Measurements from ENCODE around the gene KRTAP10-1.
"Not testable (repeated sequence)": the region's sequence is repeated elsewhere in the genome, so short reads cannot be mapped to it uniquely, and the experiment has no call there.

KRTAP10-1 gene

DNA sequence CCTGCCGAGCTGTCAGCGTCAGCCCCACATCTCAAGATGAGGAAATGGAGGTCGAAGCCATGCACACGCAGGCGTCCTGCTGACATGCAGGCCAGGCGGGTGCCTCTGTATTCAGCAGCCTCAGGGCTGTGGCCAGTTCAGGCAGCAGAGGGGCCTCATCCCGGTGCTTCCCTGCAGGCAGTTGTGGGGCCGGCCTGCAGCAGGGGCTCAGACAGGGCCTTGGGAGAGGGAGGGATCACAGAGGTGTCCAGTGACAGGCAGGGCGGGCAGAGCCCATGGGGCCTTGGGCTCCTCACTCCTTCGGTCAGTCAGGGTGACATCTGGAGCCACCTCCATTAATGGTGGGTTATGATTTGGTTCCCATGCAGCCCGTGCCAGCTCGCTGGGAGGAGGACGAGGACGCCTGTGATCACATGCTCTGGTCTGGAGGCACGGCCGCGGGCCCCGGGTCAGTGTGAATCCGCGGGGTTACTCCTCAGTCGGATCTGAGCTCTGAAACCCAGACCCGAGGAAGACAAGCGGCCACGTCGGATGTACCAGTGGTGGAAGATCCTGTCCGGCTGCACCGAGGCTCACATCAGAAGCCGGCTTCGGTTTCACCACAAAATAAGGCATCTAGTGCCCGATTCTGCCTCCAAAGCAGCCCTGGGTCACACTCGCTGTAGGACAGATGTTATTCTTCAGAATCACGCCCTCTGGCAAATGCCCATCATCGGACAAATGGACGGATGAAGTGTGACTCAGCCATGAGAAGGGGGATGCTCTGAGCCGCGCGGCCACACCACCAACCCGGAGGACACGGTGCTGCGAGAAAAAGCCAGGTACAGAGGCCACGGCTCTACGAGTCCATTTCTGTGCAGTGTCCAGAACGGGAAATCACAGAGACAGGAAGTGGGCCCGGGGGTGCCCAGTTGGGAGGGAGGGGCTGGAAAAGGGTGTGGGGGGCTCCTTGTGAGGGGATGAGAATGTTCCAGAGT, 33.4 kb downstream of the KRTAP10-1 start:
- H3K4me3 ChIP-seq (ENCODE audit: low read depth, low read length) = no peak overlapping the region
- TF ChIP-seq, protein P1, sequence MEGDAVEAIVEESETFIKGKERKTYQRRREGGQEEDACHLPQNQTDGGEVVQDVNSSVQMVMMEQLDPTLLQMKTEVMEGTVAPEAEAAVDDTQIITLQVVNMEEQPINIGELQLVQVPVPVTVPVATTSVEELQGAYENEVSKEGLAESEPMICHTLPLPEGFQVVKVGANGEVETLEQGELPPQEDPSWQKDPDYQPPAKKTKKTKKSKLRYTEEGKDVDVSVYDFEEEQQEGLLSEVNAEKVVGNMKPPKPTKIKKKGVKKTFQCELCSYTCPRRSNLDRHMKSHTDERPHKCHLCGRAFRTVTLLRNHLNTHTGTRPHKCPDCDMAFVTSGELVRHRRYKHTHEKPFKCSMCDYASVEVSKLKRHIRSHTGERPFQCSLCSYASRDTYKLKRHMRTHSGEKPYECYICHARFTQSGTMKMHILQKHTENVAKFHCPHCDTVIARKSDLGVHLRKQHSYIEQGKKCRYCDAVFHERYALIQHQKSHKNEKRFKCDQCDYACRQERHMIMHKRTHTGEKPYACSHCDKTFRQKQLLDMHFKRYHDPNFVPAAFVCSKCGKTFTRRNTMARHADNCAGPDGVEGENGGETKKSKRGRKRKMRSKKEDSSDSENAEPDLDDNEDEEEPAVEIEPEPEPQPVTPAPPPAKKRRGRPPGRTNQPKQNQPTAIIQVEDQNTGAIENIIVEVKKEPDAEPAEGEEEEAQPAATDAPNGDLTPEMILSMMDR (IDR thresholded peaks at IDR 0.05; ENCODE audit: low read depth, low read length) = no peak

DNA sequence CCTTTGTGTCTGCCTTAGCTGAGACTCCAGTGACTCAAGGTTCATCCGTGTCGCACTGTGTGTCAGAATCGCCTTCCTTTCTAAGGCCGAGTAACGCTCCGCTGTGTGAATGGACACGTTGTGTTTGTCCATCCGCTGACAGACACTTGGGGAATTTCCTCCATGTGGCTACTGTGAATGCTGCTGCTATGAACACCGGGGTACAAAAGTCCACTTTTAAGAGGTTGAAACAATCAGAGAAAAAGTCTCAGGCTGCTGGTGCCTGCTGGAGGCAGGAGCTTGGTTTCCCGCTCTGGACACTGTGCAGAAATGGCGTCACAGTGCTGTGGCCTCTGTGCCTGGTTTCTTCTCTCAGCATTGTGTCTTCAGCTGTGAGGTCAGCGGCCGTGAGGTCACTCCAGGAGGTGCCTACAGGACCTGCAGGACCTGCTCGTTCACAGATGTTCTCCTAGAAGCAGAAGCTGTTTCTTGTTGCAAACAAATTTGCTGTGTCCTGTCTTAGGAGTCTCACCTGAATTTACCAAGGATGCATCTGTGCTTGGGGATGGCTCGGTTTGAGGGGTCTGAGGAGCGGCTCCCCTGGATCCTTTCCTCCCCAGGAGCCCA, 34.2 kb downstream of the KRTAP10-1 start:
- no peak overlapping the region for H3K4me3 ChIP-seq (ENCODE audit: low read depth, low read length)
- TF ChIP-seq, protein P1 (IDR thresholded peaks at IDR 0.05; ENCODE audit: low read depth, low read length) = no peak

DNA sequence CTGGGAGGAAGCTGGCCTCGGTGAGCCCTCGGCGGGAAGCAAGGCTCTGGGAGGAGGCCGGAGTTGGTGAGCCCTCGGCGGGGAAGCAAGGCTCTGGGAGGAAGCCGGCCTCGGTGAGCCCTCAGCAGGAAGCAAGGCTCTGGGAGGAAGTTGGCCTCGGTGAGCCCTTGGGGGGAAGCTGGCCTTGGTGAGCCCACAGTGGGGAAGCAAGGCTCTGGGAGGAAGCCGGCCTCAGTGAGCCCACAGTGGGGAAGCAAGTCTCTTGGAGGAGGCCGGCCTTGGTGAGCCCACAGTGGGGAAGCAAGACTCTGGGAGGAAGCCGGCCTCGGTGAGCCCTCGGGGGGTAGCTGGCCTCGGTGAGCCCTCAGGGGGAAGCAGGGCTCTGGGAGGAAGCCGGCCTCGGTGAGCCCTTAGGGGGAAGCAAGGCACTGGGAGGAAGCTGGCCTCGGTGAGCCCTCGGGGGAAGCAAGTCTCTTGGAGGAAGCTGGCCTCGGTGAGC, 36.0 kb downstream of the KRTAP10-1 start:
- TF ChIP-seq, protein P1 (IDR thresholded peaks at IDR 0.05; ENCODE audit: low read depth, low read length) = no peak
- no peak overlapping the region for H3K4me3 ChIP-seq (ENCODE audit: low read depth, low read length)

DNA sequence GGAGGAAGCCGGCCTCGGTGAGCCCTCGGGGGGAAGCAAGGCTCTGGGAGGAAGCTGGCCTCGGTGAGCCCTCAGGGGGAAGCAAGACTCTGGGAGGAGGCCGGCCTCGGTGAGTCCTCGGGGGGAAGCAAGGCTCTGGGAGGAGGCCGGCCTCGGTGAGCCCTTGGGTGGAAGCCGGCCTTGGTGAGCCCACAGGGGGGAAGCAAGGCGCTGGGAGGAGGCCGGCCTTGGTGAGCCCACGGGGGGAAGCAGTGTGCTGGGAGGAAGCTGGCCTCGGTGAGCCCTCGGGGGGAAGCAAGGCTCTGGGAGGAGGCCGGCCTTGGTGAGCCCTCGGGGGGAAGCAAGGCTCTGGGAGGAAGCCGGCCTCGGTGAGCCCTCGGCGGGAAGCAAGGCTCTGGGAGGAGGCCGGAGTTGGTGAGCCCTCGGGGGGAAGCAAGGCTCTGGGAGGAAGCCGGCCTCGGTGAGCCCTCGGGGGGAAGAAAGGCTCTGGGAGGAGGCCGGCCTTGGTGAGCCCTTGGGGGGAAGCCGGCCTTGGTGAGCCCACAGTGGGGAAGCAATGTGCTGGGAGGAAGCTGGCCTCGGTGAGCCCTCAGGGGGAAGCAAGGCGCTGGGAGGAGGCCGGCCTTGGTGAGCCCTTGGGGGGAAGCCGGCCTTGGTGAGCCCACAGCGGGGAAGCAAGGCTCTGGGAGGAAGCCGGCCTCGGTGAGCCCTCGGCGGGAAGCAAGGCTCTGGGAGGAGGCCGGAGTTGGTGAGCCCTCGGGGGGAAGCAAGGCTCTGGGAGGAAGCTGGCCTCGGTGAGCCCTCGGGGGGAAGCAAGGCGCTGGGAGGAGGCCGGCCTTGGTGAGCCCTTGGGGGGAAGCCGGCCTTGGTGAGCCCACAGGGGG, 36.7 kb downstream of the KRTAP10-1 start:
- H3K4me3 ChIP-seq (ENCODE audit: low read depth, low read length) = not testable (repeated sequence)

DNA sequence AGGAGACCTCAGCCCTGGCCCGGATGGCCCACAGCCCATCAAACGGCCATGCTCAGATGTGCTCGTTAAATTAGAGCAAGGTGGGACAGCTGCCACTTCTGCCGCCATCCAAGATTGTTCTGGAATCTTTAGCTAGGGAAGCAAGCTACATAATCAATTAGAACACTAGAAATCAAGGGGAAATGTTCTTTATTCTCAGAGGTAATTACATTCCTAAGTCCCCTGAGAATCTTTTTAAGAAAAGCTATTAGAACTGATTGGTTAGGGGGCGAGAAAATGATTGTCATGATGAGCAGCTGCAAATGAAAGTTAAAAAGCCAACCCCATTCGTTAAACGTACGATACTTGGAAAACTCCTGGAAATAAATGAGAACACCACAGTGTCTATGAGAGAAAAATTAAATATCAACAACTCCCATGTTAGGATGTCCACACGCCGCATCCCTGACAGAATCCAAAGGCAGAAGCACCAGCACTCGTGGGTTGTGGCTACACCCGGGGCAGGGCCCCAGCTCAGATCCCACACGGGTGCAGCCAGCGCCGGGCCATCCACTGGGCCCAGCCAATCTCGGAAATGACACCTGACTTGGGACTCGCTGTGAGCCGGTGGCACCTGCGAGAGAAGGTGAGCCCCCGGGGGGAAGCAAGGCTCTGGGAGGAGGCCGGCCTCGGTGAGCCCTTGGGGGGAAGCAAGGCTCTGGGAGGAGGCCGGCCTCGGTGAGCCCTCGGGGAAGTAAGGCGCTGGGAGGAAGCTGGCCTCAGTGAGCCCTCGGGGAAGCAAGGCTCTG, 37.6 kb downstream of the KRTAP10-1 start:
- TF ChIP-seq, protein P1 (IDR thresholded peaks at IDR 0.05; ENCODE audit: low read depth, low read length) = no peak
- no peak overlapping the region for H3K4me3 ChIP-seq (ENCODE audit: low read depth, low read length)

DNA sequence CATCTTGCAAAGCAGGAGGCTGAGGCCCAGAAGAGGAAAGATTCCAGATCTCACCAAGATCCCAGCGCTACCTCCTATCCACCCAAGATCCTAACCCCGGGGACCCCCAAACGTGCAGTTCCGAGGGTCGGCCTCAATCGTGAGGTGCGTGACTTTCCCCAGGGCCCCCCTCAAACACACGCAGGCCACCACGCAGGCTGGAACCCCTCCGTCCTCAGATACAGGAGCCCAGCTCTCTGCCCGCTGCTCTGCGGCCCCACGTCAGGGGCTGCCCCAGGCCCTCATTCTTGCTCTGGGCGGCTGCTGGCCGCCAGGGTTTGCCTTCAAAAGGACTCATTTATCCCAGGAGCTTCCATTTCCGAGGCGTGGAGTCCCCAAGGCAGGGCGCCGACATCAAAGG, 39.9 kb downstream of the KRTAP10-1 start:
- no peak overlapping the region for H3K4me3 ChIP-seq (ENCODE audit: low read depth, low read length)
- TF ChIP-seq, protein P1 (IDR thresholded peaks at IDR 0.05; ENCODE audit: low read depth, low read length) = no peak

DNA sequence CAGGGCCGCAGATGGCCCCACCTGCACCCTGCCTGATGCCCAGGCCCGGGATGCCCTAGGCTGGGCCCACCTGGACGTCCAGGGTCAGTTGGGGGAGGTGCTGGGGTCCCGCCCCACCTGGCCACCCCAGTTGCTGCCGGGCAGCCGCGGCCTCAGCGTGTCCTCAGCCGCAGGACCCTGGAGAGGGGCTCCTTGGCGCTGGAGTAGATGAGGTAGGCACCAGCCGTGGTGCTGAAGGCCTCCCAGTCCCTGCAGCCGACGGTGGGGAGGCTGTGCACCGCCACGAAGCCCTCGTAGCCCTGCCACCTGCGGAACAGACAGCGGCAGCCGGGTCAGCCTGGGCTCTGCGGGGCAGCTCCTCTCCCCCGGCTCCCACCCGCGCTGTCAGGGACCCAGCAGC, 40.4 kb downstream of the KRTAP10-1 start:
- H3K4me3 ChIP-seq (ENCODE audit: low read depth, low read length) = no peak overlapping the region
- TF ChIP-seq, protein P1 (IDR thresholded peaks at IDR 0.05; ENCODE audit: low read depth, low read length) = no peak

Measured in WI38 (cell line).